ENCODE data around the gene ATG4B.

Gene ATG4B

GRCh38 chr2:241720099-241720498 lies 82.6 kb downstream of the ATG4B start:
- Histone ChIP-seq H3K4me2 (ENCODE audit: low read length) (no peak overlapping the region), H3K4me1 (ENCODE audit: insufficient read depth, low read length, severe bottlenecking) (no peaks in the 10 kb centered on the region), H3K9me3 (ENCODE audit: low read length) (peaks cover 14% of the 10 kb centered on the region), H3F3A (ENCODE audit: insufficient read depth, low read length) (no peaks in the 10 kb centered on the region), H3K9me2 (ENCODE audit: low read depth, low read length) (no peaks in the 10 kb centered on the region), H4K20me1 (ENCODE audit: insufficient read depth, low read length) (no peaks in the 10 kb centered on the region), H3K27ac (ENCODE audit: low read depth, low read length, poor library complexity, severe bottlenecking) (no peak overlapping the region), H3K79me2 (ENCODE audit: insufficient read depth, low read length) (no peaks in the 10 kb centered on the region), H3K36me3 (ENCODE audit: insufficient read depth, low read length) (peaks cover 76% of the 10 kb centered on the region), H2AFZ (ENCODE audit: low read length) (no peak overlapping the region), H3K9ac (ENCODE audit: low read length) (no peak overlapping the region), H3K4me3 (ENCODE audit: low read depth, low read length, poor library complexity, severe bottlenecking) (no peak overlapping the region), H3K27me3 (ENCODE audit: insufficient read depth, low read length) (no peaks in the 10 kb centered on the region)
- TF ChIP-seq EZH2 (IDR thresholded peaks at IDR 0.05; ENCODE audit: borderline replicate concordance, low read length) (no peak), CTCF (IDR thresholded peaks at IDR 0.05; ENCODE audit: low read length) (no peak)

- peaks cover 14% of the 10 kb centered on the region for H3K9me3 ChIP-seq (ENCODE audit: low read length)
- no peaks in the 10 kb centered on the region for H3K27me3 ChIP-seq (ENCODE audit: insufficient read depth, low read length)
- no peak overlapping the region for H2AFZ ChIP-seq (ENCODE audit: low read length)
- H3K9me2 ChIP-seq (ENCODE audit: low read depth, low read length): no peaks in the 10 kb centered on the region
- H3K4me3 ChIP-seq (ENCODE audit: low read depth, low read length, poor library complexity, severe bottlenecking): no peak overlapping the region
- H3K4me2 ChIP-seq (ENCODE audit: low read length): no peak overlapping the region
- H4K20me1 ChIP-seq (ENCODE audit: insufficient read depth, low read length): no peaks in the 10 kb centered on the region
- H3K79me2 ChIP-seq (ENCODE audit: insufficient read depth, low read length): no peaks in the 10 kb centered on the region
- TF ChIP-seq EZH2 (IDR thresholded peaks at IDR 0.05; ENCODE audit: borderline replicate concordance, low read length): no peak
- TF ChIP-seq CTCF (IDR thresholded peaks at IDR 0.05; ENCODE audit: low read length): no peak
- no peaks in the 10 kb centered on the region for H3K4me1 ChIP-seq (ENCODE audit: insufficient read depth, low read length, severe bottlenecking)
- no peak overlapping the region for H3K27ac ChIP-seq (ENCODE audit: low read depth, low read length, poor library complexity, severe bottlenecking)
- no peaks in the 10 kb centered on the region for H3F3A ChIP-seq (ENCODE audit: insufficient read depth, low read length)
- no peak overlapping the region for H3K9ac ChIP-seq (ENCODE audit: low read length)
- H3K36me3 ChIP-seq (ENCODE audit: insufficient read depth, low read length): peaks cover 76% of the 10 kb centered on the region
These were observed 83.1 kb downstream of the ATG4B start for GRCh38 chr2:241720560-241720959.

- TF ChIP-seq EZH2 (IDR thresholded peaks at IDR 0.05; ENCODE audit: borderline replicate concordance, low read length) (no peak), CTCF (IDR thresholded peaks at IDR 0.05; ENCODE audit: low read length) (no peak)
- H3K79me2 ChIP-seq (ENCODE audit: insufficient read depth, low read length): no peaks in the 10 kb centered on the region
- no peaks in the 10 kb centered on the region for H3K9me2 ChIP-seq (ENCODE audit: low read depth, low read length)
- peaks cover 63% of the 10 kb centered on the region for H3K36me3 ChIP-seq (ENCODE audit: insufficient read depth, low read length)
- H3K9ac ChIP-seq (ENCODE audit: low read length): no peak overlapping the region
- no peaks in the 10 kb centered on the region for H3F3A ChIP-seq (ENCODE audit: insufficient read depth, low read length)
- no peak overlapping the region for H3K4me2 ChIP-seq (ENCODE audit: low read length)
- H3K4me1 ChIP-seq (ENCODE audit: insufficient read depth, low read length, severe bottlenecking): no peaks in the 10 kb centered on the region
- H3K27ac ChIP-seq (ENCODE audit: low read depth, low read length, poor library complexity, severe bottlenecking): no peak overlapping the region
- peaks cover 14% of the 10 kb centered on the region for H3K9me3 ChIP-seq (ENCODE audit: low read length)
- no peak overlapping the region for H3K4me3 ChIP-seq (ENCODE audit: low read depth, low read length, poor library complexity, severe bottlenecking)
- no peaks in the 10 kb centered on the region for H4K20me1 ChIP-seq (ENCODE audit: insufficient read depth, low read length)
- H3K27me3 ChIP-seq (ENCODE audit: insufficient read depth, low read length): no peaks in the 10 kb centered on the region
- H2AFZ ChIP-seq (ENCODE audit: low read length): no peak overlapping the region
These were observed 84.4 kb downstream of the ATG4B start for GRCh38 chr2:241721852-241722251.
